ENCODE results near the gene KRT32. TPM values are rescaled to one million over a fixed set of nuclear protein-coding genes. Genes with fewer than 3 reads are reported as not detected.
A peak's percentile ranks its signal among the peaks of the same experiment; 100 is the strongest.

KRT32 gene
- polyA plus RNA-seq, result not detected
- long read RNA-seq, donor 1, result 0 reads
- long read RNA-seq, donor 2, result 0 reads
- long read RNA-seq, donor 3, result 0 reads
- long read RNA-seq, donor 4, result 0 reads
- long read RNA-seq, donor 5, result 0 reads
- long read RNA-seq, donor 6, result 0 reads
- long read RNA-seq, donor 7, result 0 reads
- long read RNA-seq, donor 8, result 0 reads
- long read RNA-seq, donor 9, result 0 reads
- long read RNA-seq, donor 10, result 0 reads

DNA sequence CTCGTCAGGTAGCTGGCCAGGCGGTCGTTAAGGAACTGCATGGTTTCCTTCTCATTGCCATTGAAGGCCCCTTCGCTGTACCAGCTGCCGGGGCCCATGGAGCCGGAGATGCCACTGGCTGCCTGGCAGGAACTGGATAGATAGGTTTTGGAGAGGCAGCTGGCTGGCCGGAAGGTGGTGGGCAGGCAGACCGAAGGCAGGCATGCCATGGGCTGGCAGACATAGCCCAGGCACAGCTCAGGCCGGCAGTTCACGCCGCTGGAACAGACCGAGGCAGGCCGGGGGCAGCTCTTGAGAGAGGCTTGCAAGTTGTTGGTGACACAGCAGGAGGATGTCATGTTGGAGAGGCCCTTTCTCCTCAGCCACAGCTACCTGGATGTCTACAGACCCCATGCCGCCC lies at the start of gene KRT32:
TSS of gene KRT32 (minus strand) at position 399 of the 400 bp plus-strand sequence. CDS start at position 338, 61 bp downstream.
- Histone ChIP-seq H3K4me3 (ENCODE audit: low read depth in 1 of 3, low read length in 3 of 3) (no peak within 1 kb of the TSS), H3K36me3 (ENCODE audit: control insufficient read depth in 3 of 3, insufficient read depth in 2 of 3, low read depth in 1 of 3, low read length in 3 of 3) (no peaks in the 10 kb centered on the region), H3K27ac (ENCODE audit: low read depth in 1 of 3, low read length in 2 of 3) (no peak within 1 kb of the TSS), H3K27me3 (ENCODE audit: control insufficient read depth in 3 of 3, insufficient read depth in 3 of 3, low read length in 3 of 3) (no peaks in the 10 kb centered on the region), H3K9me3 (ENCODE audit: control insufficient read depth in 2 of 2, insufficient read depth in 1 of 2, low read depth in 1 of 2, low read length in 1 of 2) (peaks cover 0 to 7% of the 10 kb centered on the region in 2 donors), H3K4me1 (ENCODE audit: control insufficient read depth in 3 of 3, insufficient read depth in 2 of 3, low read depth in 1 of 3, low read length in 2 of 3) (no peaks in the 10 kb centered on the region)
- DNase-seq (no peak), FAIRE-seq (no peak)
- WGBS, 3 donors, result 89 to 93% (median 89%) methylated on average over 14 of the region's 14 CpGs

DNA sequence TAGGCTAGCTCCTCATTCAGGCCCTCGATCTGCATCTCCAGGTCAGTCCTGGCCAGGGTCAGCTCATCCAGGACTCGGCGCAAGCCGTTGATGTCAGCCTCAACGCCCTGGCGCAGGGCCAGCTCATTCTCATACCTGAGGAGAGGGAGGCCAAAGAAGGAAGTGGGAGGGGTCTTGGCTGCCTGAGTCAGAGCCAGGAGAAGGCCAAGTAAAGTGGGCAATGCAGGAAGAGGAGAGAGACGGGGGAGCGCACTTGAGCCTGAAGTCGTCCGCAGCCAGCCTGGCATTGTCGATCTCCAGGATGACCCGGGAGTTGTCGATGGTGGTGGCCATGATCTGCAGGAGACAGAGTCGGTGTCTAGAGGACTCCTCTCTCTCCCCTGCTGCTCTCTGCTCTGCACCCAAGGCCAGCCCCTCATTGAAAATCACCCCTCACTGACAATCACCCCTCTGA lies 49.7 kb upstream of the KRT32 start:
- no peak for FAIRE-seq
- WGBS, 3 donors, result 90 to 95% (median 91%) methylated on average over 14 of the region's 14 CpGs

DNA sequence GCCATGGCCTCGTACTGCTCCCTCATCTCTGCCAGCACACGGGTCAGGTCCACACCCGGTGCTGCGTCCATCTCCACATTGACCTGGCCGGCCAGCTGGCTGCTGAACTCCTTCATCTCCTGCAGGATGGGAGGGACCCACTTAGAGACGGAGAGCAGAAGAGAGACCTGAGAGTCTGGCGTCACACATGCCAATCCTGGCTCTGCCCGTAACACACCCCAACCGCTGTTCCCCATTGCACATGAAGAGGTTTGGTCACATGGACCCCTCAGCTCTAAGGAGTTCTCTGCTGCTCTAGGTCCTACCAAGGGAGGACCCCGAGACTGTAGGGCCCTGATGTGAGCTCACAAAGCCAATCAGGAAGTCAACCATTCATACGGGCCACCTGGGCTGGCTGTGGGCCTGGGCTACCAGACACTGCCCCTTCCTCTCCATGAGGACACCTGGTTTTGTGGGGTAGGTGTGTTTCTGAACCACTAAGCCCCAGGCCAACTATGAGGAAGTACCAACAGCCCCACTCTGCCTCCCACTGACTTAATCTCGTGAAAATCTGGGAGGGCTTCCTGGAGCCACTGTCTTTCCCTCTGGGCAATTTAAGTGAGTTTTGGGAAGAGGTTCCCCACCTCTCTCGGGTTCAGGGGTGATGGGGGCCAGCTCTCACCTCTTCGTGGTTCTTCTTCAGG lies 49.1 kb upstream of the KRT32 start:
- no peak overlapping the region for H3K4me3 ChIP-seq (ENCODE audit: low read depth in 1 of 3, low read length in 3 of 3)
- no peak for FAIRE-seq
- no peaks in the 10 kb centered on the region for H3K27me3 ChIP-seq (ENCODE audit: control insufficient read depth in 3 of 3, insufficient read depth in 3 of 3, low read length in 3 of 3)
- no peak for DNase-seq
- peaks cover 0 to 30% (median 2%) of the 10 kb centered on the region in 3 donors for H3K4me1 ChIP-seq (ENCODE audit: control insufficient read depth in 3 of 3, insufficient read depth in 2 of 3, low read depth in 1 of 3, low read length in 2 of 3)
- no peaks in the 10 kb centered on the region for H3K9me3 ChIP-seq (ENCODE audit: control insufficient read depth in 2 of 2, insufficient read depth in 1 of 2, low read depth in 1 of 2, low read length in 1 of 2)
- H3K27ac ChIP-seq (ENCODE audit: low read depth in 1 of 3, low read length in 2 of 3), result no peak overlapping the region
- H3K36me3 ChIP-seq (ENCODE audit: control insufficient read depth in 3 of 3, insufficient read depth in 2 of 3, low read depth in 1 of 3, low read length in 3 of 3), result no peaks in the 10 kb centered on the region
- 87 to 91% (median 88%) methylated on average over 14 of the region's 14 CpGs for WGBS, 3 donors

More for the DNA sequence above, 49.7 kb upstream of the KRT32 start:
- Histone ChIP-seq H3K9me3 (ENCODE audit: control insufficient read depth in 2 of 2, insufficient read depth in 1 of 2, low read depth in 1 of 2, low read length in 1 of 2) (no peaks in the 10 kb centered on the region), H3K4me1 (ENCODE audit: control insufficient read depth in 3 of 3, insufficient read depth in 2 of 3, low read depth in 1 of 3, low read length in 2 of 3) (peaks cover 0 to 32% (median 2%) of the 10 kb centered on the region in 3 donors), H3K36me3 (ENCODE audit: control insufficient read depth in 3 of 3, insufficient read depth in 2 of 3, low read depth in 1 of 3, low read length in 3 of 3) (no peaks in the 10 kb centered on the region), H3K4me3 (ENCODE audit: low read depth in 1 of 3, low read length in 3 of 3) (no peak overlapping the region), H3K27ac (ENCODE audit: low read depth in 1 of 3, low read length in 2 of 3) (no peak overlapping the region), H3K27me3 (ENCODE audit: control insufficient read depth in 3 of 3, insufficient read depth in 3 of 3, low read length in 3 of 3) (no peaks in the 10 kb centered on the region)
- no peak for DNase-seq

DNA sequence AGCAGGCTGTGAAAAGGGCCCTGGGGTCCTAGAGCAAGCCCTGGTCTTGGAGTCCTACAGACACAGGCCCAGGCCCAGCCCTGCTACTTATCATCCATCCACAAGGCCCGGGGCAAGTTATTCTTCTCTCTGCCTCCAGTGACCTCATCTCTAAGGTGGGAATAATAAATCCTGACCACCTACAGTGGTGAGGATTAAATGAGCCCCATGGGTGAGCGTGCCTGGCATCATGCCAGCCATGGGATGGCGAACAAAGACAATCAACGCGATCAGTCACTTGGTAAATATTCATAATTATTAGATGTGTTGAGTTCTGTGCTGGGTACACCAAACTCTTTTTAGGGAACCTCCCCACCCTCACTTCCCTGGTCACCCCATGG lies 46.0 kb upstream of the KRT32 start:
- no peaks in the 10 kb centered on the region for H3K9me3 ChIP-seq (ENCODE audit: control insufficient read depth in 2 of 2, insufficient read depth in 1 of 2, low read depth in 1 of 2, low read length in 1 of 2)
- peaks cover 0 to 13% (median 4%) of the 10 kb centered on the region in 3 donors for H3K4me1 ChIP-seq (ENCODE audit: control insufficient read depth in 3 of 3, insufficient read depth in 2 of 3, low read depth in 1 of 3, low read length in 2 of 3)
- H3K4me3 ChIP-seq (ENCODE audit: low read depth in 1 of 3, low read length in 3 of 3), result no peak overlapping the region
- H3K27ac ChIP-seq (ENCODE audit: low read depth in 1 of 3, low read length in 2 of 3), result no peak overlapping the region
- FAIRE-seq (no peak), DNase-seq (no peak)
- no peaks in the 10 kb centered on the region for H3K27me3 ChIP-seq (ENCODE audit: control insufficient read depth in 3 of 3, insufficient read depth in 3 of 3, low read length in 3 of 3)
- 69 to 79% (median 73%) methylated on average over 5 of the region's 5 CpGs for WGBS, 3 donors
- H3K36me3 ChIP-seq (ENCODE audit: control insufficient read depth in 3 of 3, insufficient read depth in 2 of 3, low read depth in 1 of 3, low read length in 3 of 3), result no peaks in the 10 kb centered on the region

DNA sequence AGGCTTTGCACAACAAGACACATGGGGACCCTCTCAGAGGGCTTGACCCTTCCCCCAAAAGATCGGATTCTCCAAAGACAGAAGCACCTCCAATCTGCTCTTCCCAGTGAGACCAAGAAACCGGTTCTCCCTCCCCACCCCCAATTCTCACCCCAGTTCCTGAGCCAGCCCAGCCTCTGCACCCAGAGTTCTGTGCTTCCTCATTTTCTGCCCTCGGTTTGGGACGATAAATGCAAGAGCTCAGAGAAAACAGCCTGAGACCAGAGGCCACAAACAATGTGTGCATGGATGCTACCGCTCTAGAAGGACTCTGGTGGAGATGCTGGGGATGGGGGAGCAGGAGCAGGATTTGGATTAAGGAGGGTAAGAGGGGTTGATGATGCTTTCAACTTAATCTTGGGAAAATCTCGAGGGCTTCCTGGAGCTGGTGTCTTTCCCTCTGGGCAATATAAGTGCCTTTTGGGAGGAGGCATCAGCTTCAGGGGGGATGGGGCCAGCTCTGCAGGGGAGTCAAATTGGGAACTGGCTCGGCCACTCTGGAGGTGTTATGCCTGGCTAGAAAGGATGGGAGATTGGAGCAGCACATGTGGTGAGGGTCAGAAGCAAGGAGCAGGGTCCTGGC lies 45.5 kb upstream of the KRT32 start:
- no peak for FAIRE-seq
- WGBS, 3 donors, result 44 to 54% (median 53%) methylated on average over 7 of the region's 7 CpGs

DNA sequence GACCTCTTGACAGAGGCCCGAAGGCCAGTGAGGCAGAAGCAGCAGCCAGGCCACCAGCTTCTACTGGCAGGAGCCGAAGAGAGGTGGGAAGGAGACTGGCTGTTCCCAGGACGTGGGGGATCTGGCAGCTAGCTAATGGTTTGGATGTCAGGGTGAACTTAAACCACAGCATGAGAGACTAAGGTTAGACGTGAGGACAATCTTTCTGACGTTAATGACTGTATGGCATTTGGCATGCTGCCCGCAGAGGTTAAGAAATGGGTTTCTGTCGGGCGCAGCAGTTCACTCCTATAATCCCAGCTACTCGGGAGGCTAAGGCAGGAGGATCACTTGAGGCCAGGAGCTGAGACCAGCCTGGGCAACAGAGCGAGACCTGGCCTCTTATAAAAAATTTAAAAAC lies 44.5 kb upstream of the KRT32 start:
- Histone ChIP-seq H3K9me3 (ENCODE audit: control insufficient read depth in 2 of 2, insufficient read depth in 1 of 2, low read depth in 1 of 2, low read length in 1 of 2) (no peaks in the 10 kb centered on the region), H3K4me1 (ENCODE audit: control insufficient read depth in 3 of 3, insufficient read depth in 2 of 3, low read depth in 1 of 3, low read length in 2 of 3) (peaks cover 0 to 13% (median 4%) of the 10 kb centered on the region in 3 donors), H3K36me3 (ENCODE audit: control insufficient read depth in 3 of 3, insufficient read depth in 2 of 3, low read depth in 1 of 3, low read length in 3 of 3) (no peaks in the 10 kb centered on the region), H3K27me3 (ENCODE audit: control insufficient read depth in 3 of 3, insufficient read depth in 3 of 3, low read length in 3 of 3) (no peaks in the 10 kb centered on the region), H3K27ac (ENCODE audit: low read depth in 1 of 3, low read length in 2 of 3) (no peak overlapping the region), H3K4me3 (ENCODE audit: low read depth in 1 of 3, low read length in 3 of 3) (no peak overlapping the region)
- DNase-seq (peak in 1 of 2 donors; percentile 62), FAIRE-seq (no peak)
- WGBS, 3 donors, result 48 to 73% (median 50%) methylated on average over 10 of the region's 10 CpGs

More for the DNA sequence above, 45.5 kb upstream of the KRT32 start:
- no peaks in the 10 kb centered on the region for H3K9me3 ChIP-seq (ENCODE audit: control insufficient read depth in 2 of 2, insufficient read depth in 1 of 2, low read depth in 1 of 2, low read length in 1 of 2)
- no peaks in the 10 kb centered on the region for H3K36me3 ChIP-seq (ENCODE audit: control insufficient read depth in 3 of 3, insufficient read depth in 2 of 3, low read depth in 1 of 3, low read length in 3 of 3)
- no peaks in the 10 kb centered on the region for H3K27me3 ChIP-seq (ENCODE audit: control insufficient read depth in 3 of 3, insufficient read depth in 3 of 3, low read length in 3 of 3)
- DNase-seq, result no peak
- H3K4me3 ChIP-seq (ENCODE audit: low read depth in 1 of 3, low read length in 3 of 3), result no peak overlapping the region
- peaks cover 0 to 13% (median 4%) of the 10 kb centered on the region in 3 donors for H3K4me1 ChIP-seq (ENCODE audit: control insufficient read depth in 3 of 3, insufficient read depth in 2 of 3, low read depth in 1 of 3, low read length in 2 of 3)
- no peak overlapping the region for H3K27ac ChIP-seq (ENCODE audit: low read depth in 1 of 3, low read length in 2 of 3)

DNA sequence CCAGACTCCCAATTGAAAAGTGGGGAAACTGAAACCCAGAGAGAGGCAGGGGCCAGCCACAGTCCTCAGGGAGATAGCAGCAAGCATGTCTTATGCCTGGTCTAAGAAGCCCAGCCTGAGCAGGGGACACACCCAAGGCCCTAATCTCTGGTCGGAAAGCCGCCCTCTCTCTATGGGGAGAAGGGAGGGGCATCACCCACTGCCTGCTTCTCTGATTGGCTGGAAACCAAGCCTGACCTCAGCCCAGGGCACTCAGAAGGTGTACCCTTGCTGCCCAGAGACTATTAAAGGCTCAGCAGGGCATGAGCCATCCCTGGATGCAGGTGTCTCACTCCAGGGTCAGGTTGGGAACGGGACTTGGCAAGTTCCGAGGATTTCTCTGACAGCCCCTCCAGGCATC lies 43.9 kb upstream of the KRT32 start:
- no peaks in the 10 kb centered on the region for H3K36me3 ChIP-seq (ENCODE audit: control insufficient read depth in 3 of 3, insufficient read depth in 2 of 3, low read depth in 1 of 3, low read length in 3 of 3)
- no peaks in the 10 kb centered on the region for H3K9me3 ChIP-seq (ENCODE audit: control insufficient read depth in 2 of 2, insufficient read depth in 1 of 2, low read depth in 1 of 2, low read length in 1 of 2)
- 0 to 50% (median 18%) methylated on average over 4 of the region's 4 CpGs for WGBS, 3 donors
- DNase-seq (peak; percentile 71 to 92), FAIRE-seq (no peak)
- H3K4me1 ChIP-seq (ENCODE audit: control insufficient read depth in 3 of 3, insufficient read depth in 2 of 3, low read depth in 1 of 3, low read length in 2 of 3), result peaks cover 0 to 13% (median 4%) of the 10 kb centered on the region in 3 donors
- no peaks in the 10 kb centered on the region for H3K27me3 ChIP-seq (ENCODE audit: control insufficient read depth in 3 of 3, insufficient read depth in 3 of 3, low read length in 3 of 3)
- H3K27ac ChIP-seq (ENCODE audit: low read depth in 1 of 3, low read length in 2 of 3), result peak overlapping the region in 1 of 3 donors; percentile 35
- H3K4me3 ChIP-seq (ENCODE audit: low read depth in 1 of 3, low read length in 3 of 3), result no peak overlapping the region

DNA sequence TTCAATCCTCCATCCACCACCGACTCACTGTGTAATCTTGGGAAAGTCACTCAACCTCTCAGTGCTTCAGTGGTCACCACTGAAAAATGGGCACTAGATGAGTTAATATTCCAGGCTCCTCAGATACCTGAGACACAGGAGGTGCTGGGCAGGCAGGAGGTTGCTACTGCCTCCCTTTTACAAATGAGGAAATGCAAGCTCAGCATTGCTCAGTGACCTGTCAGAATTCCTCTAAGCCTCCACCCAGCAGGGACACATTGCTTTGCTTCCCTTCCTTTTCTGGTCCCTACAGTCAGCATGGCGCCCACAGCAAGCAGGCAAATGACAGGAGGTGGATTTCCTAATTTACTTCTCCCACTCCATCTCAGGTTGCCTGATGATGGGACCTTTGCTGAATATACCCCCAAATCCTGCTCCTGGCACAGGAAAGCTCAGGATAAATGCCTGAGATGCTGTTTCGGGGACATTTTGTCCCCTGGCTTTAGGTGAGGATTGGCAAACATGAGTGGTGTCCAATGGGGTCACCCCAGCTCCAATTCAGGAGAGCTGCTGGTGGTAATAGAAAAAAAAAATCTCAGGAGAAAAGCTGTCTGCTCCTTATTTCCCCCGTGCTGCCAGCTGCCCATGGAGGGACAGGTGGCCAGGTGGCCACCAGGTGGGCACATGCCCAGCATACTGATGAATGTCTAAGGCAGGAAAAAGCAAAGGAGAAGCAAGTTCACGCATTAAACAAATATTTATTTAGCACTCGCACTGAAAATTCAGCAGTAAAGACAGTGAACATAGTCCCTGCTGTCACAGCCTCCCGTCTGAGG lies 43.3 kb upstream of the KRT32 start:
- no peaks in the 10 kb centered on the region for H3K36me3 ChIP-seq (ENCODE audit: control insufficient read depth in 3 of 3, insufficient read depth in 2 of 3, low read depth in 1 of 3, low read length in 3 of 3)
- 37 to 62% (median 46%) methylated on average over 7 of the region's 7 CpGs for WGBS, 3 donors
- FAIRE-seq (no peak), DNase-seq (peak; percentile 30 to 74)
- no peaks in the 10 kb centered on the region for H3K9me3 ChIP-seq (ENCODE audit: control insufficient read depth in 2 of 2, insufficient read depth in 1 of 2, low read depth in 1 of 2, low read length in 1 of 2)
- no peaks in the 10 kb centered on the region for H3K27me3 ChIP-seq (ENCODE audit: control insufficient read depth in 3 of 3, insufficient read depth in 3 of 3, low read length in 3 of 3)
- H3K27ac ChIP-seq (ENCODE audit: low read depth in 1 of 3, low read length in 2 of 3), result peak overlapping the region in 1 of 3 donors; percentile 35
- H3K4me1 ChIP-seq (ENCODE audit: control insufficient read depth in 3 of 3, insufficient read depth in 2 of 3, low read depth in 1 of 3, low read length in 2 of 3), result peaks cover 0 to 13% (median 4%) of the 10 kb centered on the region in 3 donors
- no peak overlapping the region for H3K4me3 ChIP-seq (ENCODE audit: low read depth in 1 of 3, low read length in 3 of 3)

All from small intestine (tissue), 16 donors.